Gastrocnemius medialis (tissue), 4 donors: ENCODE data around the gene CARF. TPM values are rescaled to one million over a fixed set of nuclear protein-coding genes. Genes with fewer than 3 reads are reported as not detected.

Experiments
- ATAC-seq, 2 donors: fragments of 150-250 bp; one replicate each; pipeline ENCODE4 v1.9.1; 2016
- DNase-seq, 2 donors: peaks; one replicate each; pipeline ENCODE4 v3.0.0-alpha.2; 2019
- H3K27ac ChIP-seq, 4 donors: fragments of 200-600 bp; sonication (generic); 1 replicate in 1 of 4; 2 replicates in 3 of 4; pipeline ENCODE4 v1.5.1; 2016 to 2018; ENCODE audit warnings: mild to moderate bottlenecking in 2 of 4, moderate library complexity in 1 of 4
- H3K27me3 ChIP-seq, 3 donors: fragments of 200-600 bp; sonication (generic) in 2 of 3; 1 replicate in 1 of 3; 2 replicates in 2 of 3; pipeline versions ENCODE4 v1.5.1 to v1.6.0; 2016 to 2019; ENCODE audit warnings: mild to moderate bottlenecking in 1 of 3, moderate library complexity in 1 of 3
- H3K36me3 ChIP-seq, 2 donors: fragments of 200-600 bp; sonication (generic) in 1 of 2; one replicate each; pipeline ENCODE4 v1.5.1; 2017 to 2018
- H3K4me1 ChIP-seq, 2 donors: fragments of 200-600 bp; sonication (generic) in 1 of 2; one replicate each; pipeline ENCODE4 v1.5.1; 2016 to 2017; ENCODE audit warnings: mild to moderate bottlenecking in 2 of 2
- H3K4me3 ChIP-seq, 4 donors: fragments of 200-600 bp; sonication (generic) in 3 of 4; 1 replicate in 1 of 4; 2 replicates in 3 of 4; pipeline ENCODE4 v1.5.1; 2016 to 2019; ENCODE audit warnings: mild to moderate bottlenecking in 2 of 4
- H3K9me3 ChIP-seq, 3 donors: fragments of 200-600 bp; sonication (generic) in 2 of 3; 1 replicate in 1 of 3; 2 replicates in 2 of 3; pipeline ENCODE4 v1.5.1; 2016 to 2019
- POLR2A ChIP-seq, 2 donors: fragments of 450-650 bp; IDR thresholded peaks; one replicate each; pipeline ENCODE4 v1.6.1; 2017; ENCODE audit warnings: antibody characterized with exemption in 2 of 2, mild to moderate bottlenecking in 2 of 2, moderate library complexity in 2 of 2
- in situ Hi-C, 4 donors: fragments of 200-750 bp; cut with MboI; loops; one replicate each; pipeline versions ENCODE4 v1.15.0 to v1.8.0; 2017; ENCODE audit warnings: low sequenced_read_pairs in 4 of 4
- intact Hi-C: fragments of 100-400 bp; cut with DNase I; formaldehyde crosslinking; loops from one replicate; pipeline ENCODE4 v1.15.1; 2023; ENCODE audit warnings: low total_unique reads
- total RNA-seq, 4 donors: library from RNA; depleted of rRNA; stranded (reverse); fragments of >200 nt; gene quantifications; one replicate each; pipeline versions ENCODE4 v1.1.0 to v1.2.3, GENCODE V29; 2016
- TF ChIP-seq, protein P1 (sequence below), 5 experiments: fragments of 450-650 bp in 3 of 5; fragments of 200-600 bp in 2 of 5; sonication (generic) in 2 of 5; IDR thresholded peaks in 4 of 5; conservative IDR thresholded peaks in 1 of 5; 1 replicate in 4 of 5; 2 replicates in 1 of 5; pipeline ENCODE4 v1.5.1; 2016 to 2019; ENCODE audit warnings: antibody characterized with exemption in 5 of 5, mild to moderate bottlenecking in 3 of 5, moderate library complexity in 3 of 5

The CARF gene, protein sequence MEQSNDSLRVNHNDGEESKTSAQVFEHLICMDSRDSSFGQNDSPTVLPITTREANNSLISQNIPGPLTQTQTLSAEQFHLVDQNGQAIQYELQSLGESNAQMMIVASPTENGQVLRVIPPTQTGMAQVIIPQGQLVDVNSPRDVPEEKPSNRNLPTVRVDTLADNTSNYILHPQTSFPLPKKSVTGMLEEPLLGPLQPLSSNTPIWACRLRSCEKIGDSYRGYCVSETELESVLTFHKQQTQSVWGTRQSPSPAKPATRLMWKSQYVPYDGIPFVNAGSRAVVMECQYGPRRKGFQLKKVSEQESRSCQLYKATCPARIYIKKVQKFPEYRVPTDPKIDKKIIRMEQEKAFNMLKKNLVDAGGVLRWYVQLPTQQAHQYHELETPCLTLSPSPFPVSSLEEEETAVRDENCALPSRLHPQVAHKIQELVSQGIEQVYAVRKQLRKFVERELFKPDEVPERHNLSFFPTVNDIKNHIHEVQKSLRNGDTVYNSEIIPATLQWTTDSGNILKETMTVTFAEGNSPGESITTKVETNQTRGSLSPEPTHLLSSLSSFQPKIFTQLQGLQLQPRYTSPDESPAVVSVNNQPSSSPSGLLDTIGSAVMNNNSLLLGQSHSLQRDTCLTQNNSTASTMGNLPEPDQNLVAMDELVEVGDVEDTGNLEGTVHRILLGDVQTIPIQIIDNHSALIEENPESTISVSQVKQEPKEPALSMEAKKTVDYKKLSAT
- total RNA-seq = 10 to 100 TPM in 1 of 4 donors, 1 to 10 TPM in 3; 2.2 to 12.2 (median 4.0) TPM

DNA sequence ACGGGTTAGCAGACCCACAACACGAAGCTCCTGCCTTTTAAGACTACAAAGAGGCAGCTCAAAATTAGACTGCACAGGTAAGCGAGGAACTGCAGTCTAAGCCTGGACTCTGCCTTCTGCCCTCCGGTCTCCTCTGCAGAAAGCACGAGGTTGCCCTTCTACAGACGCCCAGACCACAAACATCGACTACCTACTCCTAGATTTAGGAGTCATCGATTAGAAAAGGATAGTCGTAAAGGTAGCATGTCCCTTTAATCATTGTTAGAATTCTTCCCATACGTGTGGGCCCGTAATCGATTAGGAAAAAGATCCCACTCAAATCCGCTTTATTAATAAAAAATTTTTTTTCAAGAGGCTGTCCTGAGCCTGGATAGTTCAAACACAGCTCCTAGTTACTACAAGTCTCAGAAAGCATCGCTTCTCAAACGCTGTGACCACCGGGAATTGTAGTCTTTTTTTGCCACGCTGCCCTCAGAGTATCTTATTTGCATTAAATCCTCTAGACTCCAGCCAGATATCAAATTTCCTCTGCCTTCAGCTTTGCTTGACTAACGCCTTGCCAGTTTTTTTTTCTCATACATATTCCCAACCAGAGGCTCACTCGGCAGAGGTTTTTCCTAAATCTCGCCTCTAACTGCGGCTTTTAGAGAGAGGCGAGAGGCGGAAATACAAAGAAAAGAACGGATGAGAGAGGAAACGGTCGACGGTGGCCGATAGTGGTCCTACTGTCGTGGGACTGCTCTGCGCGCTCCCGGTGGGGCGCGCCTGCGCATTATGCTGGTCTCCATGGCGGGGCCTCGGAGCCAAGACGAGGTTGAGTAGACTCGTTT is at the start of gene CARF, which contains the start of gene WDR12:
CARF (plus strand) TSS at position 764 of the 830 bp plus-strand sequence. CDS start 29,628 bp downstream, outside the sequence.
WDR12 (minus strand) TSS at position 162 of the 830 bp plus-strand sequence. CDS start 197 bp downstream, outside the sequence.
- TF ChIP-seq, protein P1, sequence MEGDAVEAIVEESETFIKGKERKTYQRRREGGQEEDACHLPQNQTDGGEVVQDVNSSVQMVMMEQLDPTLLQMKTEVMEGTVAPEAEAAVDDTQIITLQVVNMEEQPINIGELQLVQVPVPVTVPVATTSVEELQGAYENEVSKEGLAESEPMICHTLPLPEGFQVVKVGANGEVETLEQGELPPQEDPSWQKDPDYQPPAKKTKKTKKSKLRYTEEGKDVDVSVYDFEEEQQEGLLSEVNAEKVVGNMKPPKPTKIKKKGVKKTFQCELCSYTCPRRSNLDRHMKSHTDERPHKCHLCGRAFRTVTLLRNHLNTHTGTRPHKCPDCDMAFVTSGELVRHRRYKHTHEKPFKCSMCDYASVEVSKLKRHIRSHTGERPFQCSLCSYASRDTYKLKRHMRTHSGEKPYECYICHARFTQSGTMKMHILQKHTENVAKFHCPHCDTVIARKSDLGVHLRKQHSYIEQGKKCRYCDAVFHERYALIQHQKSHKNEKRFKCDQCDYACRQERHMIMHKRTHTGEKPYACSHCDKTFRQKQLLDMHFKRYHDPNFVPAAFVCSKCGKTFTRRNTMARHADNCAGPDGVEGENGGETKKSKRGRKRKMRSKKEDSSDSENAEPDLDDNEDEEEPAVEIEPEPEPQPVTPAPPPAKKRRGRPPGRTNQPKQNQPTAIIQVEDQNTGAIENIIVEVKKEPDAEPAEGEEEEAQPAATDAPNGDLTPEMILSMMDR (IDR thresholded peaks at IDR 0.05 in 4 of 5, conservative IDR thresholded peaks at IDR 0.05 in 1 of 5) = no peak
- TF ChIP-seq POLR2A (IDR thresholded peaks at IDR 0.05) = peak; percentile 41 to 56
- peak within 1 kb of the TSS; percentile 90 to 99 (median 94) for H3K27ac ChIP-seq
- ATAC-seq (peak; percentile 94 to 96), DNase-seq (peak; percentile 87 to 88)
- intact Hi-C loops (loop anchor here (1.0 to 5.0 kb wide), 4 partner anchors 103 to 326 kb away; partner anchors contain the start of genes CYP20A1 and NBEAL1), in situ Hi-C loops (loop anchor here in 1 of 4 donors (10.0 kb wide), 1 partner anchor 333 kb away; no protein-coding TSS in a partner anchor)
- H3K4me3 ChIP-seq = peak within 1 kb of the TSS; percentile 83 to 100 (median 92)
- H3K4me1 ChIP-seq = peaks cover 25 to 27% of the 10 kb centered on the region in 2 donors
- no peaks in the 10 kb centered on the region for H3K27me3 ChIP-seq
- H3K9me3 ChIP-seq = no peaks in the 10 kb centered on the region
- H3K36me3 ChIP-seq = peaks cover 0 to 2% of the 10 kb centered on the region in 2 donors

DNA sequence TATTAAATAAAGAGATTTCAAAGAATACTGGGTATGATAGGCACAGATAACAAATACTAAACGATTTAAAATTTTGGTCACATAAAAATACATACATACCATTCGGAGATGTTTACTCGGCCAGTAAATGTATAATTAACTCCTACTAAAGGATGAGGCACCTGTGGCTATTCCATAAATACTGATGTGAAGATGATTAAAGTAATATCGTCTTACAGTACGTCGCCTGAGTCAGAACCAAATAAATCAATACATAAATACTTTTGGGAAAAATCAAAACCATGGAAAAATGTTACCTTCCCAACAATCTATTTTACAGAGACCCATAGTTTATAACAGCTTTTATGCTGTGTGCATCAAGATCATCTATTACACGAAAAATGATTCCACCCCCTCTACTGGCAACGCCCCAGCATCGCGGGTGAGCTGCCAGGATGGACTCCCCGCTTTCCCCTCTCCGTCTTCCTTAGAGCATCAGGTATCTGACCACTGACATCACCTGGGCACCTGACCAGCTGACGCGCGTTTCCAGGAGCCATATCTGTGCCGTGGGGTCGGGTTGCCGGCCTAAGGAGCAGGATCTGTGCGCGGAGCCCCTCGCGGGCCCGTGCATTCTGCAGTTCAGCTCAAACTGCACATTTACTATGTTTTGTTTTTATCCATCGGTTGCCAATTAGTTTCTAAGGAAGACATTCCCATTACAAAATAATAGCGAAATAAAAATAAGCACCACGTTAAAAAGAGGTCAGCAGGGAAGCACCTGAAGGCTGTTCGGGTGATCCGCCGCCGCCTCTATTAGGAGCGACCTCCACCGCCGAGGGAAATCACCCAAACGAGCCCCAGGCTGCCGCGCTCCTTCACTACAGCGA is 41.4 kb upstream of the CARF start:
- peak; percentile 47 to 74 for DNase-seq
- peak; percentile 78 to 85 for ATAC-seq
- Histone ChIP-seq H3K27ac (peak overlapping the region; percentile 73 to 84 (median 79)), H3K36me3 (no peaks in the 10 kb centered on the region), H3K27me3 (no peaks in the 10 kb centered on the region), H3K4me3 (peak overlapping the region; percentile 72 to 88 (median 84)), H3K4me1 (peaks cover 6 to 10% of the 10 kb centered on the region in 2 donors), H3K9me3 (no peaks in the 10 kb centered on the region)
- intact Hi-C loops (loop anchor here (2.0 to 10.0 kb wide), 3 partner anchors 66 to 282 kb away; no protein-coding TSS in a partner anchor), in situ Hi-C loops (no loop called here)
- peak; percentile 23 to 58 for TF ChIP-seq POLR2A (IDR thresholded peaks at IDR 0.05)
- TF ChIP-seq, protein P1 (IDR thresholded peaks at IDR 0.05 in 4 of 5, conservative IDR thresholded peaks at IDR 0.05 in 1 of 5) = no peak

DNA sequence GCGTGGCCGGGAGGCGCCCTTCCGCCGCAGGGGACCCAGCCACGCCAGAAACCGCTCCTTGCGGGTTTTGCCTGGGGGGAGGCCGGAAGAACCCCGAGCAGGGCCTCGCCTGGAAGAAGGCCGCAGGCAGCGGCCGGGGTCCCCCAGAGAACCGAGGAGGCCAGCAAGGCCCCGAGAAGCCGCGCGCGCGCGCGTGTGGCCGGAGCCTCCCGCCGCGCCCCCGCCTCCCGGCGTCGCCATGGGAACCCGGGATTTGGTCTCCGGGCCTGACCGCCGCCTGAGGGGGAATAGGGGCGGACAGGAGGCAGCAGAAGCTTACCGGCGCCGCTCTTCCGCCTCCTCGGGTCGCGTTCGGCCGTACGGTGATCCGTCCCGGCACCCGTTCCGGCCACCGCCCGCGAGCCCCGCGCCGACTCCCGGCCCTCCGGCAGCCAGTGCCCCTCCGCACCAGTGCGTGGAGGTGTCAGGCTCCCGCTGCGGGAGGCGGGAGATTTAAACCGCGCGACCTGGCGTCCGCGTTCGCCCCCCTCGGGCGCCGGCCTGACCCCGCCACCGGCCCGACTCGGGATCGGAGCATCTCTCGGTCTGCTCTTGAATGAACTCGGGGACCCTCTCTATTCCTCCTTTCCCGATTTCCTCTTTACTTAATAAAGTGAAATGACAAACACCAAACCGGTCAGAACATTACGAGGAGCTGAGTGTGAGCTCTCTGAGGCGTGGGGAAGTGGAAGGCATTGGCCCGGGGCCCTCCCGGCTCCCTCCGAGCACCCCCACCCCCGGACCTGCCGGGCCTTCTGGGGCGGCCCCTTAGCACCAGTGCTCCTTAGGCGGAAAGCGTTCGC is 40.6 kb upstream of the CARF start, which contains the start of gene ICA1L:
ICA1L (minus strand) TSS at position 467 of the 842 bp plus-strand sequence. CDS start 42,757 bp downstream, outside the sequence.
- ATAC-seq (peak; percentile 81), DNase-seq (peak; percentile 13 to 39)
- Histone ChIP-seq H3K36me3 (no peaks in the 10 kb centered on the region), H3K9me3 (no peaks in the 10 kb centered on the region), H3K4me1 (peaks cover 6 to 10% of the 10 kb centered on the region in 2 donors), H3K27me3 (no peaks in the 10 kb centered on the region), H3K4me3 (peak within 1 kb of the TSS; percentile 72 to 88 (median 84)), H3K27ac (peak within 1 kb of the TSS; percentile 73 to 84 (median 79))
- no peak for TF ChIP-seq POLR2A (IDR thresholded peaks at IDR 0.05)
- TF ChIP-seq, protein P1 (IDR thresholded peaks at IDR 0.05 in 4 of 5, conservative IDR thresholded peaks at IDR 0.05 in 1 of 5) = no peak
- in situ Hi-C loops = no loop called here
- intact Hi-C loops = loop anchor here (2.0 to 10.0 kb wide), 3 partner anchors 67 to 283 kb away; no protein-coding TSS in a partner anchor
